ENCODE data around the gene CLDN17. TPM values are rescaled to one million over a fixed set of nuclear protein-coding genes. Genes with fewer than 3 reads are reported as not detected.

The CLDN17 gene
- total and polyA plus RNA-seq, 2 donors (not counting 3 experiments of a cell fraction or from before 2014, with no cell fraction given) = not detected

- Histone ChIP-seq H3K27ac (ENCODE audit: insufficient read depth, low read depth, low read length) (no peak overlapping the region), H3K27me3 (ENCODE audit: control insufficient read depth in 2 of 2, insufficient read depth in 2 of 2, low read length in 2 of 2) (no peaks in the 10 kb centered on the region), H3K36me3 (ENCODE audit: control insufficient read depth in 2 of 2, extremely low read depth in 1 of 2, insufficient read depth in 2 of 2, low read length in 2 of 2) (no peaks in the 10 kb centered on the region), H3K9ac (replicated peaks; ENCODE audit: extremely low read depth, insufficient read depth, low read length) (no peak overlapping the region), H3K79me2 (ENCODE audit: control insufficient read depth, insufficient read depth, low read length) (no peaks in the 10 kb centered on the region), H3K9me1 (replicated peaks; ENCODE audit: control insufficient read depth, extremely low read depth, insufficient read depth, low read length) (no peaks in the 10 kb centered on the region), H3K4me1 (ENCODE audit: control insufficient read depth, extremely low read depth, insufficient read depth, low read length) (no peaks in the 10 kb centered on the region), H3K9me3 (replicated peaks; ENCODE audit: control insufficient read depth, insufficient read depth, low read length) (peaks cover 6% of the 10 kb centered on the region), H2AFZ (ENCODE audit: low read depth, low read length) (no peak overlapping the region), H3K4me2 (ENCODE audit: insufficient read depth, low read length) (no peak overlapping the region), H3K4me3 (replicated peaks in 1 of 3; ENCODE audit: insufficient read depth in 1 of 3, low read depth in 1 of 3, low read length in 3 of 3) (no peak overlapping the region), H4K20me1 (replicated peaks; ENCODE audit: control insufficient read depth, extremely low read depth, insufficient read depth, low read length) (no peaks in the 10 kb centered on the region)
- POLR2A ChIA-PET = no interaction called here
- intact Hi-C loops (cut with micrococcal nuclease) (no loop called here), dilution Hi-C loops (cut with MboI; ENCODE audit: extremely low pct_ligation_motif_present, low sequenced_read_pairs) (no loop called here)
- TF ChIP-seq EZH2 (IDR thresholded peaks at IDR 0.05; ENCODE audit: borderline replicate concordance, low read depth, low read length, severe bottlenecking) = no peak
- TF ChIP-seq, protein P1, sequence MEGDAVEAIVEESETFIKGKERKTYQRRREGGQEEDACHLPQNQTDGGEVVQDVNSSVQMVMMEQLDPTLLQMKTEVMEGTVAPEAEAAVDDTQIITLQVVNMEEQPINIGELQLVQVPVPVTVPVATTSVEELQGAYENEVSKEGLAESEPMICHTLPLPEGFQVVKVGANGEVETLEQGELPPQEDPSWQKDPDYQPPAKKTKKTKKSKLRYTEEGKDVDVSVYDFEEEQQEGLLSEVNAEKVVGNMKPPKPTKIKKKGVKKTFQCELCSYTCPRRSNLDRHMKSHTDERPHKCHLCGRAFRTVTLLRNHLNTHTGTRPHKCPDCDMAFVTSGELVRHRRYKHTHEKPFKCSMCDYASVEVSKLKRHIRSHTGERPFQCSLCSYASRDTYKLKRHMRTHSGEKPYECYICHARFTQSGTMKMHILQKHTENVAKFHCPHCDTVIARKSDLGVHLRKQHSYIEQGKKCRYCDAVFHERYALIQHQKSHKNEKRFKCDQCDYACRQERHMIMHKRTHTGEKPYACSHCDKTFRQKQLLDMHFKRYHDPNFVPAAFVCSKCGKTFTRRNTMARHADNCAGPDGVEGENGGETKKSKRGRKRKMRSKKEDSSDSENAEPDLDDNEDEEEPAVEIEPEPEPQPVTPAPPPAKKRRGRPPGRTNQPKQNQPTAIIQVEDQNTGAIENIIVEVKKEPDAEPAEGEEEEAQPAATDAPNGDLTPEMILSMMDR (IDR thresholded peaks at IDR 0.05; ENCODE audit: extremely low read depth in 1 of 2, insufficient read depth in 1 of 2, low read depth in 1 of 2, low read length in 2 of 2) = no peak
- TF ChIP-seq POLR2AphosphoS5 (IDR thresholded peaks at IDR 0.05; ENCODE audit: insufficient read depth, low read depth, low read length) = no peak
- no peak for TF ChIP-seq FOS (IDR thresholded peaks at IDR 0.05; ENCODE audit: borderline replicate concordance, insufficient read depth, low read length)
- TF ChIP-seq MYC (IDR thresholded peaks at IDR 0.05; ENCODE audit: low read depth, low read length) = no peak
- no peak for TF ChIP-seq JUN (IDR thresholded peaks at IDR 0.05; ENCODE audit: borderline replicate concordance, insufficient read depth, insufficient read length, low read depth)
- TF ChIP-seq GATA2 (IDR thresholded peaks at IDR 0.05; ENCODE audit: insufficient read depth, insufficient read length, low read depth, low read length) = no peak
- TF ChIP-seq, protein P2, sequence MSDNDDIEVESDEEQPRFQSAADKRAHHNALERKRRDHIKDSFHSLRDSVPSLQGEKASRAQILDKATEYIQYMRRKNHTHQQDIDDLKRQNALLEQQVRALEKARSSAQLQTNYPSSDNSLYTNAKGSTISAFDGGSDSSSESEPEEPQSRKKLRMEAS (IDR thresholded peaks at IDR 0.05; ENCODE audit: insufficient read depth, insufficient read length) = no peak
- no peak for TF ChIP-seq POLR2A (IDR thresholded peaks at IDR 0.05; ENCODE audit: low read depth, low read length)
- CTCF ChIA-PET = no interaction called here
- FAIRE-seq (no peak), DNase-seq (ENCODE audit: low read depth, low spot score) (no peak)
- no TSS peak for BruUV-seq (replicated peaks)
Observed at GRCh38 chr21:30168086-30168485, 1.5 kb upstream of the CLDN17 start.
